Endodermal cell (in vitro differentiated cells): ENCODE results near the gene WSB1. TPM values are rescaled to one million over a fixed set of nuclear protein-coding genes. Genes with fewer than 3 reads are reported as not detected.
A peak's percentile ranks its signal among the peaks of the same experiment; 100 is the strongest.

Experiments used
- DNase-seq: peaks from one replicate; pipeline ENCODE4 v3.0.0-alpha.2; 2017
- H3K27ac ChIP-seq: 2 replicates; pipeline ENCODE4 v1.5.1; 2013; ENCODE audit warnings: mild to moderate bottlenecking, low read depth, low read length, moderate library complexity
- H3K27me3 ChIP-seq: 2 replicates; pipeline ENCODE4 v1.6.1; 2013; ENCODE audit warnings: mild to moderate bottlenecking, low read length, moderate library complexity; ENCODE audit not compliant: insufficient read depth, control insufficient read depth, poor library complexity, severe bottlenecking
- H3K36me3 ChIP-seq: 2 replicates; pipeline ENCODE4 v1.7.0; 2013; ENCODE audit warnings: mild to moderate bottlenecking, low read length, moderate library complexity; ENCODE audit not compliant: control insufficient read depth, insufficient read depth
- H3K4me1 ChIP-seq: one replicate; pipeline ENCODE4 v1.7.0; 2013; ENCODE audit warnings: low read length; ENCODE audit not compliant: control insufficient read depth, insufficient read depth
- H3K4me3 ChIP-seq: 2 replicates; pipeline ENCODE4 v1.5.1; 2013; ENCODE audit warnings: mild to moderate bottlenecking, low read length, moderate library complexity
- H3K9ac ChIP-seq: 2 replicates; pipeline ENCODE4 v1.6.1; 2013; ENCODE audit warnings: mild to moderate bottlenecking, low read length, moderate library complexity; ENCODE audit not compliant: poor library complexity, severe bottlenecking; ENCODE audit errors: extremely low read depth
- H3K9me3 ChIP-seq: 2 replicates; pipeline ENCODE4 v1.6.1; 2013; ENCODE audit warnings: mild to moderate bottlenecking, low read length, moderate library complexity; ENCODE audit not compliant: control insufficient read depth
- H3K27ac Mint-ChIP-seq: 2 replicates; pipeline ENCODE4 v1.8.0; 2020; ENCODE audit warnings: mixed read lengths
- H3K27me3 Mint-ChIP-seq: 2 replicates; pipeline ENCODE4 v1.8.0; 2021; ENCODE audit warnings: mild to moderate bottlenecking, mixed read lengths; ENCODE audit not compliant: insufficient read depth
- H3K36me3 Mint-ChIP-seq: 2 replicates; pipeline ENCODE4 v1.8.0; 2020; ENCODE audit warnings: low read depth, mixed read lengths
- H3K4me1 Mint-ChIP-seq: 2 replicates; pipeline ENCODE4 v1.8.0; 2020; ENCODE audit warnings: mixed read lengths
- H3K4me3 Mint-ChIP-seq: 2 replicates; pipeline ENCODE4 v1.8.0; 2020; ENCODE audit warnings: mild to moderate bottlenecking, moderate library complexity, mixed read lengths
- H3K9me3 Mint-ChIP-seq: 2 replicates; pipeline ENCODE4 v1.8.0; 2020; ENCODE audit warnings: mild to moderate bottlenecking, mixed read lengths
- WGBS, 2 experiments: methylation state at CpG; one replicate each; pipeline versions ENCODE4 v1.1.5 to v1.1.7; 2013; ENCODE audit warnings: missing lambda C conversion rate in 2 of 2, mixed read lengths in 1 of 2; ENCODE audit not compliant: insufficient coverage in 1 of 2, insufficient read length in 1 of 2; 5-methylcytosine and 5-hydroxymethylcytosine counted together
- total RNA-seq, 2 donors: library from RNA; stranded (reverse); fragmentation: NEBNext Ultra II Directional in 1 of 2; extraction: Animal tissue kit (Norgen Biotek cat#: 25700) in 1 of 2; gene quantifications; 2 replicates in 1 of 2; 3 replicates in 1 of 2; pipeline ENCODE4 v1.2.1, GENCODE V29; 2021
- TF ChIP-seq, protein P1 (sequence below): fragments of 200-600 bp; sonication (generic); conservative IDR thresholded peaks from 2 replicates; pipeline ENCODE4 v1.5.0; 2021; ENCODE audit warnings: antibody characterized with exemption, mild to moderate bottlenecking

The WSB1 gene
- total RNA-seq, 2 donors from 2014 or later, result 236 to 270 TPM

DNA sequence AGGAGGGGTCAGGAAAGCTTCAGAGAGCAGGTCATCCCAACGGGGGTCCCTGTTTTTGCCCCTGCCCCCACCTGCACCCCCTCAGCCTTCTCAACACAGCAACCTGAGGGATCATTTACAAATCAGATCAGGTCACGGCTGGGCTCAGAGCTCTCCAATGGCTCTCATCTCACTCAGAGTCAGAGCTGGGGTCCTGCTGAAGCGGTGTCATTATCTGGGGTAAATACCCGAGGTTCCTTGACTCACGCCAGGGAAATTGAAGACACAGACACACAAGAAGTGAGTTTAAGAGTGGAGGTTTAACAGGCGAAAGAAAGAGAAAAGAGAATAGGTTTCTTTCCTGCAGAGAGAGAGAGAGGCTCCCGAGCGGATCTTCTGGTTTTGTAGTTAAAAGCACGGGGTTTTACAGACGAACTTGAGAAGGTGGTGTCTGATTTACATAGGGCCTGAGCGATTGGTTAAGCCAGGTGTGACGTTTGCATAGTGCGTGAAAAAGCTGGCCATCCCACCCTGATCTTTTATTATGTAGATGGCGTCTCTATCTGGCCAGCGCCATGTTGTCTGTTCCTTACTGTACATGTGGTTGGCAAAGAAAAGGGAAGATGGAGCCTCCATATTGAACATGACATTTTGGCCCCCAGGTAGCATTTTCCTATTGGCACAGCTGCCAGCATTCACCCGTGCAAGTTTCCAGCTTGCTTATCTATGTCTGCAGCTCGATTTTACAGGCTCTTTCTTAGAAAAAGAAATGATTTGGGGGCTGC is 51.4 kb downstream of the WSB1 start:
- Histone ChIP-seq H3K9me3 (no peaks in the 10 kb centered on the region), H3K4me1 (peaks cover 6% of the 10 kb centered on the region), H3K4me3 (peak overlapping the region; percentile 77), H3K27me3 (no peaks in the 10 kb centered on the region), H3K27ac (peak overlapping the region; percentile 85), H3K9ac (peak overlapping the region; percentile 55), H3K36me3 (no peaks in the 10 kb centered on the region)
- Mint-ChIP-seq H3K4me1 (peaks cover 23% of the 10 kb centered on the region), H3K27me3 (no peaks in the 10 kb centered on the region), H3K4me3 (peak overlapping the region; percentile 55), H3K27ac (peak overlapping the region; percentile 96), H3K9me3 (no peaks in the 10 kb centered on the region), H3K36me3 (peaks cover 4% of the 10 kb centered on the region)
- peak; percentile 96 for DNase-seq
- TF ChIP-seq, protein P1, sequence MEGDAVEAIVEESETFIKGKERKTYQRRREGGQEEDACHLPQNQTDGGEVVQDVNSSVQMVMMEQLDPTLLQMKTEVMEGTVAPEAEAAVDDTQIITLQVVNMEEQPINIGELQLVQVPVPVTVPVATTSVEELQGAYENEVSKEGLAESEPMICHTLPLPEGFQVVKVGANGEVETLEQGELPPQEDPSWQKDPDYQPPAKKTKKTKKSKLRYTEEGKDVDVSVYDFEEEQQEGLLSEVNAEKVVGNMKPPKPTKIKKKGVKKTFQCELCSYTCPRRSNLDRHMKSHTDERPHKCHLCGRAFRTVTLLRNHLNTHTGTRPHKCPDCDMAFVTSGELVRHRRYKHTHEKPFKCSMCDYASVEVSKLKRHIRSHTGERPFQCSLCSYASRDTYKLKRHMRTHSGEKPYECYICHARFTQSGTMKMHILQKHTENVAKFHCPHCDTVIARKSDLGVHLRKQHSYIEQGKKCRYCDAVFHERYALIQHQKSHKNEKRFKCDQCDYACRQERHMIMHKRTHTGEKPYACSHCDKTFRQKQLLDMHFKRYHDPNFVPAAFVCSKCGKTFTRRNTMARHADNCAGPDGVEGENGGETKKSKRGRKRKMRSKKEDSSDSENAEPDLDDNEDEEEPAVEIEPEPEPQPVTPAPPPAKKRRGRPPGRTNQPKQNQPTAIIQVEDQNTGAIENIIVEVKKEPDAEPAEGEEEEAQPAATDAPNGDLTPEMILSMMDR, result no peak
- 9 to 10% methylated on average over 14 to 17 of the region's 17 CpGs for WGBS, 2 experiments

DNA sequence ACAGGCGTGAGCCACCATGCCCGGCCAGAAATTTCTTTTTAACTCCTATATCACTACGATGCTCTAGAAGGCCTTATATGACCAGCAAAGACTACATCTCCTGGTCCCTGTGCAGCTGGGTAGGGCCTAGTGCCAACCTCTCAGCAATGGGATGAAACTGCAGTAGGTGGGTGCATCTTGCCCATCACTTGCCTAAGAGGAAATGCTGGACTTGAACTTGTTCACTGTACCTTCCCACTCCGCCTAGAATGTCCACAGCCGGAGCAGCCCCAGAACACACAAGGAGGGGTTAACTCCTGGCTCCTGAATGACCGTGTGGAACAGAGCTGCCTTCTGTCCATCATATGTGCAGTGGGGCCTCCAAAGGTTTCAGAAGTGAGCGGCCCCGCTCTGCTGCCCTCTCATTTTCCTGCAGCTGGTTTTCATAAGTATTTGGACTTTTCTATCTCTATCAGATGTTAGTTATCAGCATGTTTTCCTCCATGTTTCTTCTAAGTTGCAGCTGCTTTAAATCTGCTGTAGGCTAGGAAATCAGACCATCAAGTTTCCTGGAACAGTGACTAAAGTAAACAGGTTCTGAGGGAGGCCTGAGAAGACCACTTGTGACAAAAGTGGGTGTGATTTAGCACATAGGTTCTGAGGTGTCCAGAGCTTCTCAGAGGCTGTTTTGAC is 52.5 kb downstream of the WSB1 start:
- H3K9ac ChIP-seq, result no peak overlapping the region
- H3K27me3 ChIP-seq, result no peaks in the 10 kb centered on the region
- TF ChIP-seq, protein P1, result no peak
- DNase-seq, result no peak
- peak overlapping the region; percentile 52 for H3K27ac Mint-ChIP-seq
- H3K36me3 ChIP-seq, result no peaks in the 10 kb centered on the region
- H3K27me3 Mint-ChIP-seq, result no peaks in the 10 kb centered on the region
- H3K4me3 Mint-ChIP-seq, result peak overlapping the region; percentile 55
- no peak overlapping the region for H3K27ac ChIP-seq
- H3K9me3 ChIP-seq, result no peaks in the 10 kb centered on the region
- H3K9me3 Mint-ChIP-seq, result no peaks in the 10 kb centered on the region
- peaks cover 3% of the 10 kb centered on the region for H3K4me1 ChIP-seq
- H3K4me1 Mint-ChIP-seq, result peaks cover 16% of the 10 kb centered on the region
- peaks cover 8% of the 10 kb centered on the region for H3K36me3 Mint-ChIP-seq
- 90 to 95% methylated on average over 8 of the region's 8 CpGs for WGBS, 2 experiments
- no peak overlapping the region for H3K4me3 ChIP-seq

DNA sequence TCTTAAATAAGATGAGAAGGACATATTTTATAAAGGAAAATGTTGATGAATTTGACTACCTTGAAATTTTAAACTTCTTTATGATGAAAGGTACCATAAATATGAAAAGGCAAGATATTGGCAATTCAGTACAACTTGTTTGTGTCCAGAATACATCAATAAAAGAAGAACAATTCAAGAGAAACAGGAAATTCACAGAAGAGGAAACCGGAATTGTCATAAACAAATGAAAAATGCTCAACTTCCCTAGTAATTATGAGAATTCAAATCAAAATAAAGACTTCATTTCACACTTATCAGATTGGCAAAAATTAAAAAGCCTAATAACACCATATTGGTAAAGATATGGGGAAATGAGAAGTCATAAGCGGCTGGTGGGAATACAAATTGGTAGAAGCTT is 54.3 kb downstream of the WSB1 start:
- H3K9me3 Mint-ChIP-seq, result no peaks in the 10 kb centered on the region
- H3K36me3 ChIP-seq, result no peaks in the 10 kb centered on the region
- H3K4me3 Mint-ChIP-seq, result peak overlapping the region; percentile 45
- H3K9ac ChIP-seq, result no peak overlapping the region
- peaks cover 19% of the 10 kb centered on the region for H3K4me1 Mint-ChIP-seq
- H3K4me3 ChIP-seq, result no peak overlapping the region
- peaks cover 3% of the 10 kb centered on the region for H3K4me1 ChIP-seq
- H3K27ac ChIP-seq, result no peak overlapping the region
- H3K27ac Mint-ChIP-seq, result no peak overlapping the region
- no peaks in the 10 kb centered on the region for H3K27me3 Mint-ChIP-seq
- H3K9me3 ChIP-seq, result no peaks in the 10 kb centered on the region
- WGBS, 2 experiments, result 100% methylated on average over 2 of the region's 2 CpGs; no CpG with 5 or more reads in 1 of the 2 experiments
- H3K36me3 Mint-ChIP-seq, result peaks cover 16% of the 10 kb centered on the region
- no peaks in the 10 kb centered on the region for H3K27me3 ChIP-seq
- DNase-seq, result no peak
- TF ChIP-seq, protein P1, result no peak
